Upper lobe of right lung (tissue), 1 donor: ENCODE data around the gene STRIP1. TPM values are rescaled to one million over a fixed set of nuclear protein-coding genes. Genes with fewer than 3 reads are reported as not detected.

Source experiments
- ATAC-seq: fragments of 200-7000 bp; cut with Tn5 transposase; one replicate; pipeline ENCODE4 v1.9.1; 2020; ENCODE audit warnings: mild to moderate bottlenecking, moderate library complexity
- DNase-seq: peaks from one replicate; pipeline ENCODE4 v3.0.0-alpha.2; 2020
- H3K27ac ChIP-seq: fragments of 200-600 bp; one replicate; pipeline ENCODE4 v1.8.0; 2022
- H3K27me3 ChIP-seq: fragments of 200-600 bp; one replicate; pipeline ENCODE4 v1.8.0; 2022; ENCODE audit warnings: mild to moderate bottlenecking
- H3K36me3 ChIP-seq: fragments of 200-600 bp; one replicate; pipeline ENCODE4 v1.8.0; 2022
- H3K4me1 ChIP-seq: fragments of 200-600 bp; one replicate; pipeline ENCODE4 v1.8.0; 2022
- H3K4me3 ChIP-seq: fragments of 200-600 bp; one replicate; pipeline ENCODE4 v1.8.0; 2022; ENCODE audit warnings: mild to moderate bottlenecking
- H3K9me3 ChIP-seq: fragments of 200-600 bp; one replicate; pipeline ENCODE4 v1.8.0; 2022
- intact Hi-C: fragments of 100-400 bp; cut with DNase I; formaldehyde crosslinking; loops from one replicate; pipeline ENCODE4 v1.11.0; 2022
- total RNA-seq: library from RNA; stranded (reverse); fragmentation: NEBNext Ultra II Directional; extraction: Animal tissue kit (Norgen Biotek cat#: 25700); gene quantifications from one replicate; pipeline ENCODE4 v1.2.1, GENCODE V29; 2021
- TF ChIP-seq, protein P1 (sequence below): fragments of 200-600 bp; IDR thresholded peaks from one replicate; pipeline ENCODE4 v1.8.0; 2022; ENCODE audit warnings: antibody characterized with exemption
- donor health status: DM: no; HTN: yes; CAD: no; lungs with severe emphysema.

STRIP1 gene
- total RNA-seq, 1 donor from 2014 or later, result 35.6 TPM

DNA sequence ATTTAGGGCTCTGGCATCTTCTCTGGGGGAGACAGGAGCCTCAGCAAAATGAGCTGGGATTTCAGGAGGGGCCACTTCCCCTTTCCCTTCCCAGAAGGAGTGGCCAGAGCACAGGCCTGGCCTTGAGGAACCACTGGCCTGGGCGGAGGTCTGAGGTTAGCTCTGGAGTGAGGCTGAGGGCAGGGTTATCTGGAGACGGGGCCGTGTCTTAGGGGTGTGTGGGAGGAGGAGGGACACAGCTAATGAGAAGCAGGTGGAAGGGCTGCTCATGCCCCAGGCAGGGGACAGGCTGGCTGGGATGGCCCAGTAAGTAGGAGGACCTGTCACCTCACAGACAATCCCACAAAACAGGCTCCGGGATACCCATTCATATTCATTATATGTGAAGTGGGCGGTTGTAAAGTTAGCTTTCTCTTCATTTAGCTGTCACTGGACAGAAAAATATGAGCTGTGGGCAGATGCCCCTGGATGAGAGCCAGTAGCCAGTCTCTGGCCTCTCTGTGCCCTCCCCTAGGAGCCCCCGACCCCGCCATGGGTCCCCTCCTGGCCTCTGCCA is 23.6 kb downstream of the STRIP1 start:
- Histone ChIP-seq H3K36me3 (peaks cover 51% of the 10 kb centered on the region), H3K9me3 (no peaks in the 10 kb centered on the region), H3K4me1 (no peaks in the 10 kb centered on the region), H3K27ac (no peak overlapping the region), H3K4me3 (no peak overlapping the region), H3K27me3 (no peaks in the 10 kb centered on the region)
- peak; percentile 74 for ATAC-seq
- intact Hi-C loops, result loop anchor here (10.0 kb wide), 1 partner anchor 47 kb away; no protein-coding TSS in a partner anchor
- TF ChIP-seq, protein P1, sequence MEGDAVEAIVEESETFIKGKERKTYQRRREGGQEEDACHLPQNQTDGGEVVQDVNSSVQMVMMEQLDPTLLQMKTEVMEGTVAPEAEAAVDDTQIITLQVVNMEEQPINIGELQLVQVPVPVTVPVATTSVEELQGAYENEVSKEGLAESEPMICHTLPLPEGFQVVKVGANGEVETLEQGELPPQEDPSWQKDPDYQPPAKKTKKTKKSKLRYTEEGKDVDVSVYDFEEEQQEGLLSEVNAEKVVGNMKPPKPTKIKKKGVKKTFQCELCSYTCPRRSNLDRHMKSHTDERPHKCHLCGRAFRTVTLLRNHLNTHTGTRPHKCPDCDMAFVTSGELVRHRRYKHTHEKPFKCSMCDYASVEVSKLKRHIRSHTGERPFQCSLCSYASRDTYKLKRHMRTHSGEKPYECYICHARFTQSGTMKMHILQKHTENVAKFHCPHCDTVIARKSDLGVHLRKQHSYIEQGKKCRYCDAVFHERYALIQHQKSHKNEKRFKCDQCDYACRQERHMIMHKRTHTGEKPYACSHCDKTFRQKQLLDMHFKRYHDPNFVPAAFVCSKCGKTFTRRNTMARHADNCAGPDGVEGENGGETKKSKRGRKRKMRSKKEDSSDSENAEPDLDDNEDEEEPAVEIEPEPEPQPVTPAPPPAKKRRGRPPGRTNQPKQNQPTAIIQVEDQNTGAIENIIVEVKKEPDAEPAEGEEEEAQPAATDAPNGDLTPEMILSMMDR, result no peak
- DNase-seq, result no peak

- H3K9me3 ChIP-seq, result no peaks in the 10 kb centered on the region
- ATAC-seq (no peak), DNase-seq (no peak)
- peaks cover 45% of the 10 kb centered on the region for H3K36me3 ChIP-seq
- TF ChIP-seq, protein P1, result no peak
- no peaks in the 10 kb centered on the region for H3K4me1 ChIP-seq
- intact Hi-C loops, result loop anchor here (10.0 kb wide), 1 partner anchor 46 kb away; no protein-coding TSS in a partner anchor
- H3K27me3 ChIP-seq, result no peaks in the 10 kb centered on the region
- no peak overlapping the region for H3K27ac ChIP-seq
- H3K4me3 ChIP-seq, result no peak overlapping the region
Measured at GRCh38 chr1:110058591-110058990, 24.2 kb downstream of the STRIP1 start.

DNA sequence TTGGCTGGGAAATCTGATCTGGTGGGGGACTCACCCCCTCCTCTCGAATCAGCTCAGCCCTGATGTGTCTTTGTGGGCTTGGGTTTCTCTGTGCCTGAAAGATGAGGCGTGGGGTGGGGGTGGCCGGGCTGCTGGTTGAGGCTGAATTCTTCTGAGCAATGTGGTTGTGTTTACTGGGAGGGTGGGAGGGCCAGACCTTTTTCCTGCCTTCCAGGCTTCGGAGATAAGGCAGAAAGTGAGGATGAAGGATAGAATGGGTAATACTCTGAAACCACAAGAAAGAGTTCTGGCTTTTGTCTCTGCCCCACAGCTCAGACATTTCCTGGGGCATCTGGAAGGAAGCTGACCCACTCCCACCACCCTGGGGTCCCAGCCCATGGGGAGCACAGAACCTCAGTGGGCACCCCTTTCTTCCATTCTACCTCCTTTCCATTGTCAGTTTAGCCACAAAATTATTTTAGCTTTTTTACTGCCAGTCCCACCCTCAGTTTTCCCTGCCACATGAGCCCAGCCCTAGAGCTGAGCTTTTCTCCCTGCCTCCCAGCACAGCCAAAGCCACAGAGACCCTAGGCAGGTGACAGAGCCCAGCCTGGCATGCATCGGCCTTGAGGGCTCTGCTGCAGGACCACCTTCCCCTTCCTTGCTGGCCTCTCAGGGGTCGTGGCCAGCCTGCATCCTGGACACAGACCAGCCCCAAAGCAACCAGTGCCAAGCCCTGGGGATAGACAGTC is 24.9 kb downstream of the STRIP1 start:
- no peaks in the 10 kb centered on the region for H3K4me1 ChIP-seq
- no peak overlapping the region for H3K27ac ChIP-seq
- intact Hi-C loops, result loop anchor here (10.0 kb wide), 1 partner anchor 46 kb away; no protein-coding TSS in a partner anchor
- H3K9me3 ChIP-seq, result no peaks in the 10 kb centered on the region
- no peak overlapping the region for H3K4me3 ChIP-seq
- DNase-seq (no peak), ATAC-seq (no peak)
- no peaks in the 10 kb centered on the region for H3K27me3 ChIP-seq
- peaks cover 38% of the 10 kb centered on the region for H3K36me3 ChIP-seq
- TF ChIP-seq, protein P1, result no peak

DNA sequence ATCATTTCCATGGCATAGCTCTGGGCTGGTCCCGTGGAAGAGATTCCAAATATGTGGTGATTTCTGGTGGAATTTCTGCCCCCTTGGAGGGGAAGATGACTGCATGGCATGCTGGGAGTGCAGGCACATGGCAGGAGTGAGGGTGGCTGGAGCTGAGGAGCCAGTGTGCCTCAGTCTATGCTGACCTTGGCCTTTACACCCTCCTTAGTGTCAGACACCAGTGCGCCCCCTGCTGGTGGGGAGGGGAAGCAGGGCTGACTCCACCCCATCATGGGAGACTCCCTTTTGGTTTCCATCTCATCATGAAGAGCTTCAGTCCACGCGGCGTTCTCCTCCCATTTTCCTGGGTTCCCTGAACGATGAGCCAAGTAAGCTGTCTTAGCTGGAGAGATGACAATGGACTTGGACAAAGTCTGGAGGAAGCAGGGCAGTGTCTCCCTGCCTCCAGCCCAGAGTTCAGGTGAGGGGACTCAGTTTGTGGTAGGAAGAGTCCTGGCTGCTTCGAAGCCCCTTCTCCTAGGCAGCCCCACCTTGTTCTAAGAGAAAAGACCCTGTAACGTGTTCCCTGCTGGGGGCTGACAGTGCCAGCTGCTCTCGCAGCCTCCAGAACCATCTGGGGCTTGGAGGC is 25.7 kb downstream of the STRIP1 start:
- TF ChIP-seq, protein P1, result peak; percentile 88
- peaks cover 29% of the 10 kb centered on the region for H3K36me3 ChIP-seq
- H3K9me3 ChIP-seq, result no peaks in the 10 kb centered on the region
- no peak overlapping the region for H3K27ac ChIP-seq
- no peaks in the 10 kb centered on the region for H3K4me1 ChIP-seq
- peak; percentile 83 for DNase-seq
- no peaks in the 10 kb centered on the region for H3K27me3 ChIP-seq
- ATAC-seq, result peak; percentile 77
- intact Hi-C loops, result no loop called here
- H3K4me3 ChIP-seq, result no peak overlapping the region

- Histone ChIP-seq H3K27me3 (no peaks in the 10 kb centered on the region), H3K4me1 (no peaks in the 10 kb centered on the region), H3K27ac (no peak overlapping the region), H3K36me3 (peaks cover 24% of the 10 kb centered on the region), H3K4me3 (no peak overlapping the region), H3K9me3 (no peaks in the 10 kb centered on the region)
- intact Hi-C loops, result no loop called here
- DNase-seq, result no peak
- TF ChIP-seq, protein P1, result no peak
- ATAC-seq, result no peak
Measured at GRCh38 chr1:110060662-110061060, 26.2 kb downstream of the STRIP1 start.
